ENCODE data around the gene MAGI2. TPM values are rescaled to one million over a fixed set of nuclear protein-coding genes. Genes with fewer than 3 reads are reported as not detected.
A peak's percentile ranks its signal among the peaks of the same experiment; 100 is the strongest.

The MAGI2 gene
- total RNA-seq, 1 donor from 2014 or later = 13.3 TPM

DNA sequence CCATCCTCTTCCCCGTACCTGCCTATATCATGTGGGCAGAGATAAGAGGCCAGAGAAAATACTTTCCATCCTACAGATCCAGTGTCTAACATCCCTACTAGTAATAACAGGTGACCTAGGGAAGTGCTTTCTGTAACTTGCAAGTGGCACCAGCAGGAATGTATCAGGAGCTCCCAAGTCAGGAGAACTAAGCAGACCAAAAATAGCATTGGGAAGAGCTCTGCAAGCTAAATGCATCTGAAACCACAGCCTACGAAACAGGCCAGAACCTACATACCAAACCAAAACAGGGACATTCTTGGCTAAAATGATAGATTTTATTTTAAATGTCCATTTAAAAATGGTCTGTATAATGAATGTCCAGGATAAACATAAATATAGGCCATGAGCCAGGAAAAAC is 974.1 kb downstream of the MAGI2 start:
- DNase-seq (ENCODE audit: extremely low spot score, unreplicated experiment) = no peak
- Mint-ChIP-seq H3K4me3 (no peak overlapping the region), H3K27me3 (no peaks in the 10 kb centered on the region), H3K9me3 (no peaks in the 10 kb centered on the region), H3K36me3 (no peaks in the 10 kb centered on the region), H3K4me1 (ENCODE audit: unreplicated experiment) (no peaks in the 10 kb centered on the region), H3K27ac (no peak overlapping the region)
- TF ChIP-seq, protein P1, sequence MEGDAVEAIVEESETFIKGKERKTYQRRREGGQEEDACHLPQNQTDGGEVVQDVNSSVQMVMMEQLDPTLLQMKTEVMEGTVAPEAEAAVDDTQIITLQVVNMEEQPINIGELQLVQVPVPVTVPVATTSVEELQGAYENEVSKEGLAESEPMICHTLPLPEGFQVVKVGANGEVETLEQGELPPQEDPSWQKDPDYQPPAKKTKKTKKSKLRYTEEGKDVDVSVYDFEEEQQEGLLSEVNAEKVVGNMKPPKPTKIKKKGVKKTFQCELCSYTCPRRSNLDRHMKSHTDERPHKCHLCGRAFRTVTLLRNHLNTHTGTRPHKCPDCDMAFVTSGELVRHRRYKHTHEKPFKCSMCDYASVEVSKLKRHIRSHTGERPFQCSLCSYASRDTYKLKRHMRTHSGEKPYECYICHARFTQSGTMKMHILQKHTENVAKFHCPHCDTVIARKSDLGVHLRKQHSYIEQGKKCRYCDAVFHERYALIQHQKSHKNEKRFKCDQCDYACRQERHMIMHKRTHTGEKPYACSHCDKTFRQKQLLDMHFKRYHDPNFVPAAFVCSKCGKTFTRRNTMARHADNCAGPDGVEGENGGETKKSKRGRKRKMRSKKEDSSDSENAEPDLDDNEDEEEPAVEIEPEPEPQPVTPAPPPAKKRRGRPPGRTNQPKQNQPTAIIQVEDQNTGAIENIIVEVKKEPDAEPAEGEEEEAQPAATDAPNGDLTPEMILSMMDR (conservative IDR thresholded peaks at IDR 0.05) = no peak

GRCh38 chr7:78476851-78477405 is 976.5 kb downstream of the MAGI2 start:
- TF ChIP-seq, protein P1 (conservative IDR thresholded peaks at IDR 0.05) = no peak
- Mint-ChIP-seq H3K9me3 (no peaks in the 10 kb centered on the region), H3K27ac (no peak overlapping the region), H3K4me1 (ENCODE audit: unreplicated experiment) (peaks cover 8% of the 10 kb centered on the region), H3K4me3 (no peak overlapping the region), H3K27me3 (no peaks in the 10 kb centered on the region), H3K36me3 (no peaks in the 10 kb centered on the region)
- DNase-seq (ENCODE audit: extremely low spot score, unreplicated experiment) = no peak

- no peak for DNase-seq (ENCODE audit: extremely low spot score, unreplicated experiment)
- H3K4me1 Mint-ChIP-seq (ENCODE audit: unreplicated experiment) = peaks cover 14% of the 10 kb centered on the region
- peak overlapping the region; percentile 1 for H3K27ac Mint-ChIP-seq
These were observed 979.7 kb downstream of the MAGI2 start for GRCh38 chr7:78473571-78474301.

GRCh38 chr7:78473021-78473420 is 980.4 kb downstream of the MAGI2 start:
- H3K4me1 Mint-ChIP-seq (ENCODE audit: unreplicated experiment) = peaks cover 14% of the 10 kb centered on the region
- no peak overlapping the region for H3K4me3 Mint-ChIP-seq
- no peaks in the 10 kb centered on the region for H3K36me3 Mint-ChIP-seq
- peak overlapping the region; percentile 1 for H3K27ac Mint-ChIP-seq
- DNase-seq (ENCODE audit: extremely low spot score, unreplicated experiment) = no peak
- H3K27me3 Mint-ChIP-seq = peaks cover 6% of the 10 kb centered on the region
- TF ChIP-seq, protein P1 (conservative IDR thresholded peaks at IDR 0.05) = no peak
- H3K9me3 Mint-ChIP-seq = no peaks in the 10 kb centered on the region

More at GRCh38 chr7:78473571-78474301, 979.7 kb downstream of the MAGI2 start:
- H3K27me3 Mint-ChIP-seq = peaks cover 6% of the 10 kb centered on the region
- no peaks in the 10 kb centered on the region for H3K9me3 Mint-ChIP-seq
- no peaks in the 10 kb centered on the region for H3K36me3 Mint-ChIP-seq
- H3K4me3 Mint-ChIP-seq = no peak overlapping the region
- TF ChIP-seq, protein P1 (conservative IDR thresholded peaks at IDR 0.05) = no peak

GRCh38 chr7:78472519-78472918 is 980.9 kb downstream of the MAGI2 start:
- TF ChIP-seq, protein P1 (conservative IDR thresholded peaks at IDR 0.05) = no peak
- Mint-ChIP-seq H3K36me3 (no peaks in the 10 kb centered on the region), H3K4me1 (ENCODE audit: unreplicated experiment) (peaks cover 14% of the 10 kb centered on the region), H3K27me3 (peaks cover 6% of the 10 kb centered on the region), H3K27ac (no peak overlapping the region), H3K4me3 (no peak overlapping the region), H3K9me3 (no peaks in the 10 kb centered on the region)
- no peak for DNase-seq (ENCODE audit: extremely low spot score, unreplicated experiment)
